Endothelial cell of umbilical vein (primary cell): ENCODE measurements around the gene ENKUR. TPM values are rescaled to one million over a fixed set of nuclear protein-coding genes. Genes with fewer than 3 reads are reported as not detected.

Experiments
- BruUV-seq: library from RNA; stranded (reverse); fragments of 400-500 nt; replicated peaks from 2 replicates; lab custom pipeline; 2021; lab: Mats Ljungman, UMichigan
- CTCF ChIA-PET: fragments of 300-600, 350-600 bp; sonication (Branson Sonifier 250); formaldehyde crosslinking; loops from one replicate; lab custom pipeline; 2021; ENCODE audit warnings: antibody characterized with exemption, inconsistent platforms; lab: Charles Lee
- POLR2A ChIA-PET: fragments of 300-600, 350-600 bp; sonication (Branson Sonifier 250); formaldehyde crosslinking; loops from one replicate; lab custom pipeline; 2021; ENCODE audit warnings: antibody characterized with exemption, inconsistent platforms; lab: Charles Lee
- DNase-seq: peaks from one replicate; pipeline ENCODE4 v3.0.0-alpha.2; 2011; ENCODE audit warnings: low read depth, low spot score
- FAIRE-seq: peaks from 2 replicates; lab custom pipeline; 2011; peaks lifted over from hg19 to GRCh38; lab: Jason Lieb, UNC
- H2AFZ ChIP-seq: 2 replicates; pipeline ENCODE4 v1.6.0; 2012; ENCODE audit warnings: low read depth, low read length, control low read depth, inconsistent platforms
- H3K27ac ChIP-seq: 2 replicates; pipeline ENCODE4 v1.5.1; 2011; ENCODE audit warnings: low read depth, mild to moderate bottlenecking, control low read depth, low read length, moderate library complexity; ENCODE audit not compliant: insufficient read depth
- H3K27me3 ChIP-seq, 2 experiments: 2 replicates each; pipeline versions ENCODE4 v1.6.0 to v1.6.1; 2011; ENCODE audit warnings: low read length in 2 of 2, mixed read lengths in 1 of 2; ENCODE audit not compliant: control insufficient read depth in 2 of 2, insufficient read depth in 2 of 2
- H3K36me3 ChIP-seq, 2 experiments: 2 replicates in 1 of 2; 3 replicates in 1 of 2; pipeline ENCODE4 v1.5.1; 2011; ENCODE audit warnings: low read length in 2 of 2, mild to moderate bottlenecking in 1 of 2, moderate library complexity in 1 of 2; ENCODE audit not compliant: control insufficient read depth in 2 of 2, insufficient read depth in 2 of 2; ENCODE audit errors: extremely low read depth in 1 of 2
- H3K4me1 ChIP-seq: 3 replicates; pipeline ENCODE4 v1.5.1; 2011; ENCODE audit warnings: mild to moderate bottlenecking, low read length; ENCODE audit not compliant: control insufficient read depth, insufficient read depth; ENCODE audit errors: extremely low read depth
- H3K4me2 ChIP-seq: 2 replicates; pipeline ENCODE4 v1.6.1; 2011; ENCODE audit warnings: low read length, control low read depth, mixed read lengths; ENCODE audit not compliant: insufficient read depth
- H3K4me3 ChIP-seq, 3 experiments: fragments of 200-600 bp in 1 of 3; sonication (generic), shearing (Covaris generic) in 1 of 3; replicated peaks in 1 of 3; 2 replicates each; pipeline ENCODE4 v1.5.1; 2011 to 2016; ENCODE audit warnings: control low read depth in 3 of 3, low read length in 3 of 3, mild to moderate bottlenecking in 2 of 3, inconsistent platforms in 1 of 3, low read depth in 1 of 3, moderate library complexity in 1 of 3; ENCODE audit not compliant: insufficient read depth in 1 of 3
- H3K79me2 ChIP-seq: 2 replicates; pipeline ENCODE4 v1.6.0; 2012; ENCODE audit warnings: low read length, inconsistent platforms; ENCODE audit not compliant: control insufficient read depth, insufficient read depth
- H3K9ac ChIP-seq: replicated peaks from 2 replicates; pipeline ENCODE3; 2011; ENCODE audit warnings: low read length, control low read depth; ENCODE audit not compliant: insufficient read depth; ENCODE audit errors: extremely low read depth
- H3K9me1 ChIP-seq: replicated peaks from 3 replicates; pipeline ENCODE4 v1.6.0; 2011; ENCODE audit warnings: mild to moderate bottlenecking, low read length; ENCODE audit not compliant: control insufficient read depth, insufficient read depth; ENCODE audit errors: extremely low read depth
- H3K9me3 ChIP-seq: replicated peaks from 2 replicates; pipeline ENCODE4 v1.5.1; 2012; ENCODE audit warnings: low read length, inconsistent platforms; ENCODE audit not compliant: control insufficient read depth, insufficient read depth
- H4K20me1 ChIP-seq: replicated peaks from 2 replicates; pipeline ENCODE3; 2011; ENCODE audit warnings: mild to moderate bottlenecking, low read length; ENCODE audit not compliant: control insufficient read depth, insufficient read depth; ENCODE audit errors: extremely low read depth
- EZH2 ChIP-seq: IDR thresholded peaks from 2 replicates; pipeline ENCODE4 v1.6.1; 2012; ENCODE audit warnings: borderline replicate concordance, low read depth, mild to moderate bottlenecking, moderate library complexity, low read length, inconsistent platforms; ENCODE audit not compliant: severe bottlenecking
- FOS ChIP-seq: IDR thresholded peaks from 2 replicates; pipeline ENCODE4 v1.6.1; 2011; ENCODE audit warnings: mild to moderate bottlenecking, low read length, moderate library complexity, borderline replicate concordance; ENCODE audit not compliant: insufficient read depth
- GATA2 ChIP-seq: IDR thresholded peaks from 2 replicates; pipeline ENCODE4 v1.7.0; 2011; ENCODE audit warnings: low read depth, mild to moderate bottlenecking, moderate library complexity, mixed read lengths, low read length; ENCODE audit not compliant: insufficient read length, insufficient read depth
- JUN ChIP-seq: IDR thresholded peaks from 2 replicates; pipeline ENCODE4 v1.6.1; 2011; ENCODE audit warnings: borderline replicate concordance, low read depth; ENCODE audit not compliant: insufficient read length, insufficient read depth
- MYC ChIP-seq: IDR thresholded peaks from one replicate; pipeline ENCODE4 v1.6.1; 2011; ENCODE audit warnings: mild to moderate bottlenecking, low read depth, low read length
- POLR2A ChIP-seq: IDR thresholded peaks from 2 replicates; pipeline ENCODE4 v1.6.1; 2012; ENCODE audit warnings: low read depth, mild to moderate bottlenecking, control low read depth, low read length
- POLR2AphosphoS5 ChIP-seq: IDR thresholded peaks from 2 replicates; pipeline ENCODE4 v1.6.1; 2012; ENCODE audit warnings: low read depth, mild to moderate bottlenecking, control low read depth, low read length, moderate library complexity; ENCODE audit not compliant: insufficient read depth
- dilution Hi-C: fragments of 300-500 bp; cut with MboI; formaldehyde crosslinking; loops from one replicate; pipeline ENCODE4 v1.15.0; 2019; ENCODE audit warnings: low sequenced_read_pairs; ENCODE audit not compliant: extremely low pct_ligation_motif_present
- intact Hi-C: fragments of 100-400 bp; cut with micrococcal nuclease; formaldehyde crosslinking; loops from one replicate; pipeline ENCODE4 v1.10.0; 2022
- polyA plus RNA-seq, 4 experiments: library from polyadenylated mRNA; depleted of rRNA in 3 of 4; stranded (reverse) in 3 of 4; unstranded in 1 of 4; fragments of >200 nt; gene quantifications; 2 replicates each; pipeline versions ENCODE4 v1.2.1 to v1.2.3, GENCODE V29; 2011 to 2012; ENCODE audit warnings: missing spikeins in 1 of 4
- total RNA-seq: library from RNA; stranded (reverse); gene quantifications from 2 replicates; pipeline ENCODE4 v1.2.3, GENCODE V29; 2021
- TF ChIP-seq, protein P1 (sequence below): IDR thresholded peaks from 2 replicates; pipeline ENCODE4 v1.6.1; 2011; ENCODE audit not compliant: insufficient read depth, insufficient read length
- TF ChIP-seq, protein P2 (sequence below), 2 donors: IDR thresholded peaks; 1 replicate in 1 of 2; 2 replicates in 1 of 2; pipeline ENCODE4 v1.5.1; 2011; ENCODE audit warnings: low read length in 2 of 2, mild to moderate bottlenecking in 2 of 2, moderate library complexity in 2 of 2, control low read depth in 1 of 2, inconsistent platforms in 1 of 2, low read depth in 1 of 2; ENCODE audit not compliant: insufficient read depth in 1 of 2; ENCODE audit errors: extremely low read depth in 1 of 2

The ENKUR gene
- total and polyA plus RNA-seq, 2 donors (not counting 3 experiments of a cell fraction or from before 2014, with no cell fraction given), result 0.07 to 0.35 TPM

DNA sequence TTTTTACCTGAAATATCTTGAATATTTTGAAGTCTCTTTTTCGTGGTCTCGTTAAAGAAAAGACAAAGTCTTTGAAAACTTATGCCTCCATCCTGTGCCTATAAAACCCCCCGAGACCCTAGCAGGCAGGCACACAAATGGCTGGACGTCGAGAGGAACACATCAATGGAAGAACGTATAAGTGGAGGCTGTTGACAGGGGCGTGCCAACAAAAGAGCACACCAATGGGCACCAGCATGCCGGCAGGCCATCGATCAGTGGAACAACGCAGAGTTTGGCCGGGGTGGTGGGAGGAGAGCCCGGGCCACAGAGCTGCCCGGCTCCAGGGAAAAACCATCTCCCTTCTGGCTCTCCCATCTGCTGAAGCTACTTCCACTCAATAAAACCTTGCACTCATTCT is 24.7 kb downstream of the ENKUR start:
- no peaks in the 10 kb centered on the region for H3K9me3 ChIP-seq
- H3K36me3 ChIP-seq, result no peaks in the 10 kb centered on the region
- H3K79me2 ChIP-seq, result no peaks in the 10 kb centered on the region
- peaks cover 5% of the 10 kb centered on the region for H3K4me1 ChIP-seq
- no peak overlapping the region for H3K4me3 ChIP-seq
- H4K20me1 ChIP-seq, result no peaks in the 10 kb centered on the region
- CTCF ChIA-PET, result interaction anchor here (1.0 to 3.5 kb wide), 2 partner anchors 348 to 374 kb away, joined by 4 to 46 read pairs; no protein-coding TSS in a partner anchor
- DNase-seq (no peak), FAIRE-seq (no peak)
- no peaks in the 10 kb centered on the region for H3K9me1 ChIP-seq
- H2AFZ ChIP-seq, result no peak overlapping the region
- dilution Hi-C loops (no loop called here), intact Hi-C loops (no loop called here)
- TF ChIP-seq JUN (no peak), MYC (no peak), POLR2A (no peak), FOS (no peak), POLR2AphosphoS5 (no peak), EZH2 (no peak), GATA2 (no peak)
- TF ChIP-seq, protein P1, sequence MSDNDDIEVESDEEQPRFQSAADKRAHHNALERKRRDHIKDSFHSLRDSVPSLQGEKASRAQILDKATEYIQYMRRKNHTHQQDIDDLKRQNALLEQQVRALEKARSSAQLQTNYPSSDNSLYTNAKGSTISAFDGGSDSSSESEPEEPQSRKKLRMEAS, result no peak
- TF ChIP-seq, protein P2, sequence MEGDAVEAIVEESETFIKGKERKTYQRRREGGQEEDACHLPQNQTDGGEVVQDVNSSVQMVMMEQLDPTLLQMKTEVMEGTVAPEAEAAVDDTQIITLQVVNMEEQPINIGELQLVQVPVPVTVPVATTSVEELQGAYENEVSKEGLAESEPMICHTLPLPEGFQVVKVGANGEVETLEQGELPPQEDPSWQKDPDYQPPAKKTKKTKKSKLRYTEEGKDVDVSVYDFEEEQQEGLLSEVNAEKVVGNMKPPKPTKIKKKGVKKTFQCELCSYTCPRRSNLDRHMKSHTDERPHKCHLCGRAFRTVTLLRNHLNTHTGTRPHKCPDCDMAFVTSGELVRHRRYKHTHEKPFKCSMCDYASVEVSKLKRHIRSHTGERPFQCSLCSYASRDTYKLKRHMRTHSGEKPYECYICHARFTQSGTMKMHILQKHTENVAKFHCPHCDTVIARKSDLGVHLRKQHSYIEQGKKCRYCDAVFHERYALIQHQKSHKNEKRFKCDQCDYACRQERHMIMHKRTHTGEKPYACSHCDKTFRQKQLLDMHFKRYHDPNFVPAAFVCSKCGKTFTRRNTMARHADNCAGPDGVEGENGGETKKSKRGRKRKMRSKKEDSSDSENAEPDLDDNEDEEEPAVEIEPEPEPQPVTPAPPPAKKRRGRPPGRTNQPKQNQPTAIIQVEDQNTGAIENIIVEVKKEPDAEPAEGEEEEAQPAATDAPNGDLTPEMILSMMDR (IDR thresholded peaks at IDR 0.05; ENCODE audit: extremely low read depth in 1 of 2, insufficient read depth in 1 of 2, low read depth in 1 of 2, low read length in 2 of 2), result no peak
- H3K27me3 ChIP-seq, result no peaks in the 10 kb centered on the region
- H3K9ac ChIP-seq, result no peak overlapping the region
- no TSS peak for BruUV-seq
- POLR2A ChIA-PET, result interaction anchor here (1.0 kb wide), 1 partner anchor 90 kb away, joined by 3 read pairs; no protein-coding TSS in a partner anchor
- no peak overlapping the region for H3K4me2 ChIP-seq
- H3K27ac ChIP-seq, result no peak overlapping the region
